ENCODE results near the gene DTNBP1.

DTNBP1 gene

DNA sequence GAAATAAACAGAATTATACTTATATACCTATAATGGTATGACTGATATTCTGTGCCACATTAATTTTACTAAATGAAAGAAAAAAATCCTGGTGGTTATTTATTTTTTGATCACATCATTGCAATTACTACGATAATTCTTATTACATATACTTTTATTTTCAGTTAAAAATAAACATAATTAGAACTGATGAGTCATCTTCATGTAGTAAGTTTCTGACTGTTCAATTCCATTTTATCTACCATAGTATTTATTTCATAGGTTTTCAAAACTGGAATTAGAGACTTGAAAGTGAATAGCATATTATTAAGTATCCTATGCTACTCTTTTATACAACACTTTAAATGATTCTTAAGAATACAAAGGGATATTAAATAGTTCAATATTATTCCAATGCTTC lies 80.3 kb downstream of the DTNBP1 start:
- no peak for DNase-seq

- no peak for DNase-seq
Observed at GRCh38 chr6:15581751-15582150, 81.1 kb downstream of the DTNBP1 start.

GRCh38 chr6:15580326-15580725 lies 82.5 kb downstream of the DTNBP1 start:
- DNase-seq, result no peak

DNA sequence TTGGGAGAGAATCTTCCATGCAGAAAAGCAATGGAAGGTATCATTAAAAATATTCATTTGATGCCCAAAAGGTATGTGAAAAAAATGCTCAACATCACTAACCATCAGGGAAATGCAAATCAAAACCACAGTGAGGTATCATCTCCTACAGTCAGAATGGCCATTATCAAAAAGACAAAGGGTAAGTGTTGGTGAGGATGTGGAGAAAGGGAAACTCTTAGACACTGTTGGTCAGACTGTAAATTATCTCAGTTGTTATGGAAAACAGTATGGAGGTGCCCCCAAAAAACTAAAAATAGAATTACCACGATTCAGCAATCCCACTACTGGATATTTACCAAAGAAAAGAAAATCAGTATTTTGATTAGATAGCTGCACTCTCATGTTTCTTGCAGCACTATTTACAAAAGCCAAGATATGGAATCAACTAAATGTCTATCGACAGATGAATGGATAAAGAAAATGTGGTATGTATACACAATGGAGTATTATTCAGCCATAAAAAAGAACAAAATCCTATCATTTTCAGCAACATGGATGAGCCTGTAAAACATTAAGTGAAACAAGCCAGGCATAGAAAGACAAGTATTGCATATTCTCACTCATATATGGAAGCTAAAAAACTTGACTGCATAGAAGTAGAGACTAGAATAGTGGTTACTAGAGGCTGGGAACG lies 84.0 kb downstream of the DTNBP1 start:
- DNase-seq, result no peak

DNA sequence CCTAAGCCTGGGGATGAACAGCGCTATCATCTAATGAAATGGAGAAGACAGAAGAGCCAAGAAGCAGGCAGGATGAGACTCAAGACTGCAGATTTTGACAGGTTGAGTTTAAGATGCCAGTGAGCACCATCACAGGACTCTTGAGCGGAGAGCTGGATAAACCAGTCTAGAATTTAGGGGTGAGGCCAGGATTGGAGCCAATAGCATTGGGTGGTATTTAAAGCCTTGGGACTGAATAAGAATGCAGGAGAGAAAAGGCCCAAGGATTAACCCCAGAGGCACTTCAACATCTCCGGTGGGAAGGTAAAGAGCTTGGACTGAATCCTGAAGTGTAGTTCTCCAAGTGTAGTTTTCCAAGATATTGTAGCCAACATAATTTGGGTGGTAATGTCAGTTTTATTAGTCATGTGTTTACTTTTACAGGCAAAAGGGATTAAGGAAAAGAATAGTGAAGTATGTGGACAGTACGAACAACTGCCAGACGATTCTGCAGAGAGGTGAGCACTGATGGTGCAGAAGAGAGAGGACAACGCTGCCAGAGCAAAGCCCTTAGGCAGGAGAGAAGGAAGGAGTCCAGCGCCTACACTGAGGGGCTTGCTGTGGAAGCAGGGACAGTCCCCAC lies 85.2 kb downstream of the DTNBP1 start:
- DNase-seq, result no peak

- no peak for DNase-seq
Observed at GRCh38 chr6:15577106-15577505, 85.7 kb downstream of the DTNBP1 start.

DNA sequence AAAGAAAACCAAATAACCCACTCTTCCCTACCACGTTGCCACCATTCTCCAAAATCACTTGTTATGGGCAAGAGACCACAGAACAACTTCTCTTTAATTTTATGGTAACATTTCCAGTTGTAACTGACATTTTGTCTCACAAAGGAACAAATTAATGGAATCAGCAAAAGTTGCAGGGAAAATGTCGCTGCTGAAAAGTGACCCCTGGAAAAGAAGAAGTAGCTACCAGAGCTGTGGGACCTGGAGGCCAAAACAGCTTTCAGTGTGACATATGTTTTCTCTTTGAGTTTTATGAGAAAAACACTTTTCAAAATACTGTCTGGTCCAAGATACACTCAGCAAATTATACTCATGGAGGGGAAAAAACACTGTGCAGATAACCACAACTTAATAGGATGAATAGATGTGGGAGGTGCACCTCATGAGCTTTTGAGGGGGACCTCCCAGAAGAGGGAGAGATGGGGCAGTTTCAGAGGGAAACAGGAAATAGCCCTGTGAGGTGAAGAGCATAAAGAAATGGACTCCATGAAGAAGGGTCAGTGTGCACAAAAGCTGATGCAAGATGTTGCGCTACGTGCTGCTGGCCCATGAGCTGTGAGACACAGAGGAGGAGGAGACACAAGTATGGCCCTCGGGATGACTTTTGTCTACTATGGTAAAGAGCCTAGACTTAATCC lies 87.3 kb downstream of the DTNBP1 start:
- DNase-seq, result no peak

- DNase-seq, result no peak
Observed at GRCh38 chr6:15574486-15574885, 88.3 kb downstream of the DTNBP1 start.

- no peak for DNase-seq
Observed at GRCh38 chr6:15574023-15574422, 88.8 kb downstream of the DTNBP1 start.

DNA sequence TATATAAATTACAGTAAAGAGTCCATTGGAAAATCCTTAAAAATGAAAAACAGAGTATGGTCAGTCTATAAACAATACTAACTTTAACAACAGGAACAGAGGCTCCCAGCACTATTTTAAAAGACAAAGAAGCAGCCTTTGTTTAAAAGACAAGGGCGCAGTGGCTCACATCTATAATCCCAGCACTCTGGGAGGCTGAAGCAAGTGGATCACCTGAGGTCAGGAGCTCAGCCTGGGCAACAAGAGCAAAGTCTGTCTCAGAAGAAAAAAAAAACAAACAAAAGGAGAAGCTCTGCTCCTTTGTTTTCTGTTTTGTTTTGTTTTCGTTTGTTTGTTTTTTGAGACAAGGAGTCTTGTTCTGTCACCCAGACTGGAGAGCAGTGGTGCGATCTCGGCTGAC lies 89.4 kb downstream of the DTNBP1 start:
- no peak for DNase-seq

GRCh38 chr6:15572296-15573016 lies 90.4 kb downstream of the DTNBP1 start:
- no peak for DNase-seq

GRCh38 chr6:15570171-15570570 lies 92.7 kb downstream of the DTNBP1 start:
- no peak for DNase-seq

DNA sequence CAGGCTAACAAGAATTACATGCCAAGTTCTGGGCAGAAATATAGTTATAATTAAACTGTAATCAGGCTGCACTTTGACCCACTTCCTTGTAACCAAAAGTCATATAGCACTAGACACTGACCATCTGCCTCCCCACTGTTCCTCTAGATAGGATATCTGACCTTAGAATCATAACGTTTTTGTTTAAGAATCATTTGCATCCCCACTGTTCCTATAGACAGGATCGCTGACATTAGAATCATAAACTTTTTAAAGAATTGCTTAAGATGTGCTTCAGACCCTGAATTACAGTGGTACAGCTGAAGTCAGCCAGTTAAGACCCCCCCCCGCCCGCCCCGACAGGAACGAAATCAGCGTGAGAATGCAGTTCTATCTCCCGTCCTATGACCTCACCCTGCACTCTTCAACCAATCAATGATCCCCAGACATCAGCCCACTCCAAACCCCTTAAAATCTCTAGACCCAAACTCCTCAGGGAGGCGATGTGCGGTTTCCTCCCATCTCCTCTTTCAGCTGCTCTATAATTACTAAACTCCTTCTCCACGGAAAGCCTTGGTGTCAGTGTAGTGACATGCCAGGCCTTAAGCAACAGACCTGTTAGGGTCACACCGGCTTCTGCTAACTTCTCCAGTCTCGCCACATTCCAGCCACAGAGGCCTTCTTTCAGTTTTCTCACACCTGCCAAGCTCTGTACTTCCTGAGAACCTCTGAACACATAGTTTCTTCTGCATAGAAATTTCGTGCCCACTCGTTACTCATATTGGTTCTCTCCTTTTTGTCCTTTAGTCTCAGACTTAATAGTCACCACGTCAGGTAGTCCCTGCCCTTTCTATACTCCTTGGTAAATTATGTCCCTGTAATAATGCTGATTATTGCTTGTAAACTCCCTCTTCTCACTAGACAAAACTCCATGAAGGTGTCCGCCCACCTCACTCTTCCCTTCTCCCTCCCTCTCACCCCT lies 93.5 kb downstream of the DTNBP1 start:
- DNase-seq, result no peak

DNA sequence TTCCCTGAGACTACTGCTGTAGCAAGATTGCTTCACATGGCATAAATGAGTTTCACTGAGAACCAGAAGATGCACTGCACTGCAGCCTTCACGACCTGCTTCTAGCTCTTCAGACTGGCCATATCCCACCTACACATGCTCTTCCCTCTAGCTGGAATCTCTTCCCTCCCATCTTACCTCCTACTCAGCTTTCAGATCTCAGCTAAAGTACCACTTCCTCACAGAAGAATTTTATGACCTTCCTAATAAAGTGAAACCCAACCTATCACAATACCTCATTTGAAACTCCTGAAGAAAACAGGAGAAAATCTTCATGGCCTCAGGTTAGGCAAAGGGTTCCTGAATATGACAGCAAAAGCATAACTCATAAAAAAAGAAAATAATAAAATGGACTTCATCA lies 99.9 kb downstream of the DTNBP1 start:
- DNase-seq, result no peak

DNA sequence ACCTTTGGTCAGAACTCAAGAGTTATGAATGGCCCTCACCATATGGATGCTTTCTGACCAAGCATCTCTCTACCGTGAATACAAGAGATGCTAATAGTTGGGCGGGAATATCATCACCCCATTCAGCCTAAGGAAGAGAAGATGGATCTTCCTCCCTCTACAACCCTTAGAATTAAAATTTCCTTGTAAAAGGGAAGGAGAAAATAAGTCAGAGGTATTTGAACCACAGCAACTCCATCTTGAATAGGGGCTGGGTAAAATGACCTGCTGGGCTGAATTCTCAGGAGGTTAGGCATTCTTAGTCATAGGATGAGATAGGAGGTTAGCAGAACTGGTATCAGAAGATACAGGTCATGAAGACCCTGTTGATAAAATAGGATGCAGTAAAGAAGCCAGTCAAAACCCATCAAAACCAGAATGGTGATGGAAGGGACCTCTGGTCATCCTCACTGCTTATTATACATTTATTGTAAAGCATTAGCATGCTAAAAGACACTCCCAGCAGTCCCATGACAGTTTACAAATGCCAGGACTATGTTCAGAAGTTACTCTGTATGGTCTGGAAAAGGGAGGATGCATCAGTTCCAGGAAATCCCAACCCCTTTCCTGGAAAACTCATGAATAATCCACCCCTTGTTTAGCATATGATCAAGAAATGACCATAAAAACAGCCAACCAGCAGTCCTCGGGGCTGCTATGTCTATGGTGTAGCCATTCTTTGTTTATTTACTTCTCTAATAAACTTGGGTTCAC lies 101.2 kb downstream of the DTNBP1 start:
- no peak for DNase-seq

DNA sequence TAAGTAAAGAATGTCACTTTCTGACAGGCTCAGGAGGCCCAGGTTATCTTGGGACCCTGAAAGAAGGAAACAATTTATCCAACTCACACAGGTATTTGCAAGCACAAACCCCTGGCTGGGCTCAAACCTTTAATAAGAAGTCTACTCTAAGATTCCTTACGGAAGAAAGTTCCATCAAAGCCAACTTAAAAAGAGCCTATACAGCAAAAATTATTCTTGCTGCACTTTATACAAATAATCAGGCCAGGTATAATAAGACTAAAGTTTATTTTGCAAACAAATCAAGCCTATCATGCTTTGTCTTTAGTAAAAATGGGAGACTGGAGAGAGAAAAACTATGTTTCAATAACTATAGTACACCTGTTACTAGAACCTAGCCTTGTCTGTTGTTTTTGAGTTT lies 102.1 kb downstream of the DTNBP1 start:
- no peak for DNase-seq

GRCh38 chr6:15557174-15557573 lies 105.7 kb downstream of the DTNBP1 start:
- no peak for DNase-seq

DNA sequence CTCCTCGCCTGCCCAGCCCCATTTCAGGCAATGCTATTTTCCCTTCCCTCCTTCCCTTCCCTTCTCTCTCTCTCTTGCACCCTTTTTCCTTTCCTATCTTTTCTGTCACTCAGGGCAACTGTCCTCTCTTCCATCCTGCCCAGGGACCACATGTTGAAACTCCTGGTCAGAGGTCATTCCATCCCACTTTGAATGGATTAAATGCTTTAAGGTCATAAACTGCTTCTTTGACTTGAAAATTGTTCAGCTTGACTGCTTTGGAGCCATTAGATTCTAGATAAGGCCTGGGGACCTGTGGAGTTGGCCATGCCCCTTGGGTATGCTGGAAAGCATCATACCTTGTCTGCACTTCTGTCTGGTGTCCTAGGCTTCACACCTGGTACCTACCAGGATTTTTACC lies 106.1 kb downstream of the DTNBP1 start:
- DNase-seq, result no peak

GRCh38 chr6:15555101-15556038 lies 107.5 kb downstream of the DTNBP1 start:
- DNase-seq, result no peak

GRCh38 chr6:15554728-15555100 lies 108.1 kb downstream of the DTNBP1 start:
- DNase-seq, result no peak
